GM13977 (cell line): ENCODE data around the gene SCD5.

Experiments used
- DNase-seq: peaks from one replicate; pipeline ENCODE4 v3.0.0; 2012; ENCODE audit warnings: low spot score
- in situ Hi-C: fragments of 300-500 bp; cut with MboI; formaldehyde crosslinking; loops from one replicate; pipeline ENCODE4 v1.12.0; 2022; ENCODE audit warnings: low sequenced_read_pairs, low pct_unique_long_range_greater_than_20kb, mixed read lengths, inconsistent platforms; ENCODE audit not compliant: unreplicated experiment
- TF ChIP-seq, protein P1 (sequence below): IDR thresholded peaks from 2 replicates; pipeline ENCODE4 v1.5.1; 2012; ENCODE audit warnings: mild to moderate bottlenecking, control low read depth; ENCODE audit not compliant: insufficient read depth; ENCODE audit errors: extremely low read depth, missing control alignments

The SCD5 gene

DNA sequence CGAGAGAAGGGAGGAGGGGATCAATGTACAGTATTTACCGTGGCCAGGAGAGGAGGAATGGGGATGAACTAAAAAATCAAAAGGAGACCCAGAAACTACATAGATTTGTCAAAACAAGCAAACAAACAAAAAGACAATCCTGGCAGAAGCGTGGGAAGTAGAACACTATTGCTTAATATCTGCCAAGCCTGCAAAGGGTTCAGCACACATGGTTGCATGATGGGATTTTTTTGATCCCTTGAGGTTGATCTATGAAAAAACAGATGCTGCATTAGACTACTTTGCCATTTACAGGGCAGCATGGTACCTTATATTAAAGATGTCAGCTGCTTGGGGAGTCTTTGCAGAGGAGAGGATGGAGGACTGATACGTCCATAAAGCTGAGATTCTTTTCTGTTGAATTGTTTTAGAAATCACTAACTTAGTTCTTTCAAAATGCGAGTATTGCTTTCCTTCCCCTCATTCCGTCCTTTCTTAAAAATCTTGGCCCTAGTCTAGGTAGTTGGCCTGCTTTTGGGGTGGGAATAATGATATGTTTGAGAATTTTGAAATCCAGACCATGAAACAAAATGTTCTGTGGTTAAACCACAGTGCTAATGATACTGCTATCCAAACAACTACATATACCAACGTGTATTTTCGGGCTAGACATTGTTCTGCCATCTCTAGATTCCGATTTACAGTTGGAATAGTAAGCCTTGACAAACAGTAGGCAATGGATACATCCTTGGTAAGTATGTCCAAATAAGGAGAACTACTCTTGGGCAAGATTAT is 197.2 kb downstream of the SCD5 start:
- TF ChIP-seq, protein P1, sequence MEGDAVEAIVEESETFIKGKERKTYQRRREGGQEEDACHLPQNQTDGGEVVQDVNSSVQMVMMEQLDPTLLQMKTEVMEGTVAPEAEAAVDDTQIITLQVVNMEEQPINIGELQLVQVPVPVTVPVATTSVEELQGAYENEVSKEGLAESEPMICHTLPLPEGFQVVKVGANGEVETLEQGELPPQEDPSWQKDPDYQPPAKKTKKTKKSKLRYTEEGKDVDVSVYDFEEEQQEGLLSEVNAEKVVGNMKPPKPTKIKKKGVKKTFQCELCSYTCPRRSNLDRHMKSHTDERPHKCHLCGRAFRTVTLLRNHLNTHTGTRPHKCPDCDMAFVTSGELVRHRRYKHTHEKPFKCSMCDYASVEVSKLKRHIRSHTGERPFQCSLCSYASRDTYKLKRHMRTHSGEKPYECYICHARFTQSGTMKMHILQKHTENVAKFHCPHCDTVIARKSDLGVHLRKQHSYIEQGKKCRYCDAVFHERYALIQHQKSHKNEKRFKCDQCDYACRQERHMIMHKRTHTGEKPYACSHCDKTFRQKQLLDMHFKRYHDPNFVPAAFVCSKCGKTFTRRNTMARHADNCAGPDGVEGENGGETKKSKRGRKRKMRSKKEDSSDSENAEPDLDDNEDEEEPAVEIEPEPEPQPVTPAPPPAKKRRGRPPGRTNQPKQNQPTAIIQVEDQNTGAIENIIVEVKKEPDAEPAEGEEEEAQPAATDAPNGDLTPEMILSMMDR = no peak
- no peak for DNase-seq
- in situ Hi-C loops = no loop called here

DNA sequence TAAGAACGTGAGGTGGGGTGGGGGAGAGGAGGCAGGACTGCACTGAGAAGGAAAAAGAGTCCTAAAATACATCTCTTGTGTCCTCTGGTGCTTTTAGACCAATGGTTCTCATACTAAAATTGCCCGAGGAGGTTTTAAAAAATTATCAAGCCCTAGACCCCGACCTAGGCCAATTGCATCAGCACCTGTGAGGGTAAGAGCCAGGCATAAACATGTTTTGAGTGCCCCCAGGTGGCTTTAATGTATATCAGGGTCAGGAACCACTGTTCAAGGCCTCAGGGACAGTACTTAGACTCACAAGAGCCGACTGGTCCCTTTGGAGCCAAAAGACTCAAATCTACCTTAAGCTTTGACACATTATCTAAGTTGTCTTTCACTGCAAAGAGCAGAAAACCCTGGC is 199.3 kb downstream of the SCD5 start:
- DNase-seq = no peak
- in situ Hi-C loops = no loop called here
- TF ChIP-seq, protein P1 = no peak

DNA sequence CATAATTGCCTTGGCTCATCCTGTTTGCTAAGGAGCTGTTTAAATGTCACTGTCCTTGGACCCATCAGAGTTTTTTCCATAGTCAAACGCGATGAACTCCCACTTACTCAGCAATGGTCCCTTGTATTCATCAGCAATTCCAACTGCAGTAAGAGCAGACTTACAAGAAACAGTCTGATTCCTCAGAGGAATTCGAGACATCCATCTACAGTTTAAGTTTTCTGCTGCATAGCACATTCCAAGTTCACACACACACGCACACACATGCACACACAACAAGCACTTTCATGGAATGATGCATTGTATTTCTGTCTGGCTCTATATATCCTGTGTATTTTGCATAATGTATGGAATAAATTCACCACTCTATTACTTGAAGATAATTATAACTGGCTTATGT is 204.1 kb downstream of the SCD5 start:
- no peak for DNase-seq
- in situ Hi-C loops = no loop called here
- TF ChIP-seq, protein P1 = no peak

DNA sequence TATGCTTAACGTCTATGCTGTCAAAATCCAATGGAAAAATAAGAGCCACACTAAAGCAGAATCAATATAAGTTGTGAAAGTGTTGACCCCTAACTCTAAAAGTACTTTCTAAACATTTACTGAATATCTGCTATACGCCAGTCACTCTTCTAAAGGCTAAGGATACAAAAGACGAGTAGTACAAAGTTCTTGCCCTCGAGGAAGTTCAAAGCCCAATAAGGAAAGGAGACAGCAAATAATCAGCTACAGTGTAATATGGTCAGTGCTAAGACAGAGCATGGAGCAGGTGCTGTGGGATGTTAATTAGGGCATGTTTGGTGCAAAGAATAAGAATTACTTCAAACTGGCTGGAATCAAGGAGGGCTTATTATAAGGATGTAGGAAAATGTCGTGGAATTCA is 205.2 kb downstream of the SCD5 start:
- TF ChIP-seq, protein P1 = no peak

DNA sequence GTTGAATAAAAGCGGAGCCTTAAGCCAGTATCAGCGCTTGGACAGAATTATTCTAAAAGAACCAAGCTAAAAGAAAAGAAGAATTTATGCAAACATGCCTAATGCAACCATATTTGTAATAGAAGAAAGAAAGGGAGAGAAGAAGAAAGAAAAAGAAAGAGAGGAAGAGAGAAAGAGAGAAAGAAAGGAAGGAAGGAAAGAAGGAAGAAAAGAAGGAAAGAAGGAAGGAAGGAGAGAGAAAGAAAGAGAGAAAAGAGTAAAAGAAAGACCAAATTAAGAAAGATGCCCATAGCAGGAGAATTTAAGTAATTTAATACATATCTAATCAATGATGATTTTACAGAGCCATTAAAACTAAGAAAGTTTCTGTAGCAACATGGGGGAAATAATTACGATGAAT is 206.0 kb downstream of the SCD5 start:
- TF ChIP-seq, protein P1 = no peak
- DNase-seq = no peak
- in situ Hi-C loops = no loop called here

More for the DNA sequence above, 205.2 kb downstream of the SCD5 start:
- no peak for DNase-seq
- in situ Hi-C loops = no loop called here

DNA sequence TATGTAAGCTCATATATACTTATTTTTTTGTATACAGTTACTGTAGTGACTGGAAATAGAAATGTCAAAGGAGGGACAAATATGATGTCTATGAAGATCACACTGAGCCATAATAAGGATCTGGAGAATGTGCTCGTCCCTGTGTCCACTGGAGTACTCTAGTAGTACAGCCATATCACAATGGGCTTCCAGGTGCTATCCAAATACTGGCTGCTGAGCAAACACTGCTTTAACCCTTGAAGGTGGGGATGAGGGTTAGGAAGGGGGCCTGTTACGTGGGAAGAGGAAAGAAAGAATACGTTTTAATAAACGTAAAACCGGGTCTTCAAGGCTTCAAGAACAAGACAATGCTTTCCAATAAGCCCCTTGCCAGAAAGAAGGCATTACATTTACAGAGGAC is 207.0 kb downstream of the SCD5 start:
- no peak for DNase-seq
- in situ Hi-C loops = no loop called here

More for the DNA sequence above, 207.0 kb downstream of the SCD5 start:
- TF ChIP-seq, protein P1 = no peak
